ENCODE results near the gene GRIN2A. TPM values are rescaled to one million over a fixed set of nuclear protein-coding genes. Genes with fewer than 3 reads are reported as not detected.

The GRIN2A gene
- total RNA-seq, 4 donors from 2014 or later: 0.32 to 3.6 (median 2.0) TPM

DNA sequence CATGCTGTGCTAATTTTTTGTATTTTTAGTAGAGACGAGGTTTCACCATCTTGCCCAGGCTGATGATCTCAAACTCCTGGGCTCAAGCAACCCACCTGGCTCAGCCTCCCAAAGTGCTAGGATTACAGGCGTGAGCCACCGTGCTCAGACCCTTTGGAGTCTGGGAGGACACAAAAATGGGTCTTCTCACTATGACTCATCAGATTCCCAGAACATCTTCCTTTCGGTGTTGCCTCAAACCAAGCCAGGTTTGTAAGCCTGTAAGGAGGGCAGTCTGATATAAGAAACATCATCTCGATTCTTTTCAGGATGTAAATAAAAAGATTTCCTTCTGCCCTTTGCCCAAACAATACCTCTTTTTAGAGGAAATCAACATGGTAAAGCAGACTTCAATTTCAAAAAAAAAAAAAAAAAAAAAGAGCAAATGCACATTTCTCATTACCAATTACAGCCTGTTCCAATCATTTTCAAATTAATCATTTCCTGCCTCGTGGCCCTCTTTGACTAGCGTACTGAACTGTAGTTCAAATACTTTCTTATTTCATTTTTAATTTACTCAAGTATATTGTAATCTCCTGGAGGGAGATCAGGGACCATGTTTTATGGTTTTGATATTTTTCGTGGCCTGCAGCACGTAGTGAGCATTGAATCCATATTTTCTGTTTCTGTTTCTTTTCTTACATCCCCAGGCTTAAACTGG is 409.6 kb downstream of the GRIN2A start:
- WGBS: 69% methylated on average over 9 of the region's 9 CpGs
- no peak for DNase-seq (ENCODE audit: extremely low spot score)
- intact Hi-C loops (cut with DNase I): no loop called here
- no peaks in the 10 kb centered on the region for H3K9me3 ChIP-seq
- no peak overlapping the region for H3K27ac ChIP-seq (replicated peaks in 1 of 4)
- H3K4me3 ChIP-seq: no peak overlapping the region
- H3K36me3 ChIP-seq: peaks cover 0 to 4% (median 0%) of the 10 kb centered on the region in 4 donors
- no peak for TF ChIP-seq POLR2AphosphoS5 (IDR thresholded peaks at IDR 0.05)
- TF ChIP-seq, protein P1, sequence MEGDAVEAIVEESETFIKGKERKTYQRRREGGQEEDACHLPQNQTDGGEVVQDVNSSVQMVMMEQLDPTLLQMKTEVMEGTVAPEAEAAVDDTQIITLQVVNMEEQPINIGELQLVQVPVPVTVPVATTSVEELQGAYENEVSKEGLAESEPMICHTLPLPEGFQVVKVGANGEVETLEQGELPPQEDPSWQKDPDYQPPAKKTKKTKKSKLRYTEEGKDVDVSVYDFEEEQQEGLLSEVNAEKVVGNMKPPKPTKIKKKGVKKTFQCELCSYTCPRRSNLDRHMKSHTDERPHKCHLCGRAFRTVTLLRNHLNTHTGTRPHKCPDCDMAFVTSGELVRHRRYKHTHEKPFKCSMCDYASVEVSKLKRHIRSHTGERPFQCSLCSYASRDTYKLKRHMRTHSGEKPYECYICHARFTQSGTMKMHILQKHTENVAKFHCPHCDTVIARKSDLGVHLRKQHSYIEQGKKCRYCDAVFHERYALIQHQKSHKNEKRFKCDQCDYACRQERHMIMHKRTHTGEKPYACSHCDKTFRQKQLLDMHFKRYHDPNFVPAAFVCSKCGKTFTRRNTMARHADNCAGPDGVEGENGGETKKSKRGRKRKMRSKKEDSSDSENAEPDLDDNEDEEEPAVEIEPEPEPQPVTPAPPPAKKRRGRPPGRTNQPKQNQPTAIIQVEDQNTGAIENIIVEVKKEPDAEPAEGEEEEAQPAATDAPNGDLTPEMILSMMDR (IDR thresholded peaks at IDR 0.05): no peak
- no peaks in the 10 kb centered on the region for H3K4me1 ChIP-seq
- H3K27me3 ChIP-seq: no peaks in the 10 kb centered on the region

DNA sequence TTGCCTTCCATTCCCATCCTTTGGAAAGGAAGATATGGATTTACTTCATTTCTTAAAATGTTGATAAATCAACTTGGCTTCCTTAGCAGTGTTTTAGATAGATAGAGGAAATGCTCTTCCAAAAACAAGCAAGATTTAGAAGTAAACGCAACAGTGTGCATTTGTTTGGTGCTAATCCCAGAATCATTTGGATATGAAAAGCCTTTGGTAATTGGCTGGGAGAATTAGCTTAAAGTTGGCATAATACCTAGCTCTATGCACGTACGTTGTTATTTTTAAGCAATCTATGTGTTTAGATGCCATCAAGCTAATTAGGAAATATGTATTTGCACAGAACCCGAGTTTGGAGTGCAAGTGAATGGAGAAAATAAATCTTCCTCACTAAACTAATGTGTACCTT is 415.3 kb downstream of the GRIN2A start:
- H3K9me3 ChIP-seq: no peaks in the 10 kb centered on the region
- WGBS: 75% methylated on average over 4 of the region's 4 CpGs
- no peaks in the 10 kb centered on the region for H3K4me1 ChIP-seq
- no peaks in the 10 kb centered on the region for H3K27me3 ChIP-seq
- intact Hi-C loops (cut with DNase I): no loop called here
- H3K36me3 ChIP-seq: peaks cover 0 to 20% (median 8%) of the 10 kb centered on the region in 4 donors
- no peak overlapping the region for H3K4me3 ChIP-seq
- TF ChIP-seq EP300 (IDR thresholded peaks at IDR 0.05) (no peak), POLR2AphosphoS5 (IDR thresholded peaks at IDR 0.05) (no peak), POLR2A (IDR thresholded peaks at IDR 0.05; ENCODE audit: low read depth) (no peak)
- no peak overlapping the region for H3K27ac ChIP-seq (replicated peaks in 1 of 4)
- DNase-seq (ENCODE audit: extremely low spot score): no peak

DNA sequence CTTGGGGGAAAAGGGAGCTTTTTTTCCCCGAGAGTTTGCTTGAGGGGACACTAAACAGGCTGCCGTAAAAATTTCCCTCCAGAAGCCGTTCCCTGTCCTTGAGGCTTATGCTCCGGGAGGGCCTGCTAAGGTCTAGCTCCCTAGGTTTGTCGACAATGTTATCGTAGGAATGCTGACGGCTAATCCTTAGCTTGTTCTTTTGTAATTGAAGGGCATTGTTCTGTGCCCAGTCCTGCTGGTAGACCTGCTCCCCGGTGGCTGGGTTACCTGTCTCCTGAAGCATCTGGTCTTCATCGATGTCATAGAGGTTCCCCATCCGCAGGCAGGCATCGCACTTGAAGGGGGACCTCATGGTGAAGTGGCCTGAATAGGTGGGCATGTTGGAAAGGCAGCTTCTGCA is 418.7 kb downstream of the GRIN2A start:
- H3K27me3 ChIP-seq: no peaks in the 10 kb centered on the region
- no peak overlapping the region for H3K4me3 ChIP-seq
- WGBS: 96% methylated on average over 10 of the region's 11 CpGs
- H3K27ac ChIP-seq (replicated peaks in 1 of 4): no peak overlapping the region
- H3K36me3 ChIP-seq: peaks cover 0 to 18% (median 8%) of the 10 kb centered on the region in 4 donors
- intact Hi-C loops (cut with DNase I): no loop called here
- TF ChIP-seq POLR2A (IDR thresholded peaks at IDR 0.05; ENCODE audit: low read depth): no peak
- no peak for DNase-seq (ENCODE audit: extremely low spot score)
- H3K4me1 ChIP-seq: no peaks in the 10 kb centered on the region
- no peaks in the 10 kb centered on the region for H3K9me3 ChIP-seq

DNA sequence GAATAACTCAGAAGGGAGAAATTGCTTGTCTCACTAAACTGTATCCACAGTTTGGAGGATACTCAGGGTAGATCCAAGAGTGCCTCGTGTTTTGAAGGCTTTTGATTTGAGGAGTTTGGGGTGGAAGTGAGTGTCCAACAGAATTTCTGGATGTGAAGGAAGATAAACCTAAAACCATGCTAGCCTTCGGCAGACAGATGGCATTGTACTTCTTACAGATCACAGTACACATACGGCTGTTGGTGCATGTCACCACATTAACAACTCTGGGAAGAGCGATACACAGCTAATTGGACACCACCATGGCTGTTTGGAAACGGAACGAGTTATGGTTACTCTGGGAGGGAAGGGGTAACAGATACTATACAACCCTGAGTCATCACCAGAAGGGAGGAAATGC is 420.4 kb downstream of the GRIN2A start:
- Histone ChIP-seq H3K36me3 (peaks cover 0 to 17% (median 8%) of the 10 kb centered on the region in 4 donors), H3K4me1 (no peaks in the 10 kb centered on the region), H3K9me3 (no peaks in the 10 kb centered on the region), H3K4me3 (no peak overlapping the region), H3K27me3 (no peaks in the 10 kb centered on the region), H3K27ac (replicated peaks in 1 of 4) (no peak overlapping the region)
- DNase-seq (ENCODE audit: extremely low spot score): no peak
- intact Hi-C loops (cut with DNase I): no loop called here
- TF ChIP-seq POLR2A (IDR thresholded peaks at IDR 0.05; ENCODE audit: low read depth): no peak
- 93% methylated on average over 6 of the region's 6 CpGs for WGBS

DNA sequence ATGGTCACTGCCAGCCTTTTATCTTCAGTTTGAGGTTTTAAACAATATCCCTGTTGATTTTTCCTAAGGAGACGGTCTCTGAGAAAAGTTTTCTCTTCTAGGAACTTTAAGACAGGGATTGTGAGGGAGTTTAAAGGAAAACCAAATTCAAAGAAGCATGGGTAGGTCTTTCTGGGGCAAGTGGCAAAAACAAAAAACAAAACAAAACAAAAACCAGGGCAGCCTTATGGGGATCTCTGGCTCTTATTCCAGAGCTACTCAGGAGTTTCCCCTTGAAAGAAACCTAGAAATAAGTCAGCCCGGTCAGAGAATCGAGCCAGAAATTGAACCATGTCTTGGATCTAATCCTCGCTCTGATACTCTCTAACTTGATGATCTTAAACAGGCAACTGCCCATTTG is 424.5 kb downstream of the GRIN2A start:
- Histone ChIP-seq H3K4me1 (no peaks in the 10 kb centered on the region), H3K36me3 (no peaks in the 10 kb centered on the region), H3K27me3 (no peaks in the 10 kb centered on the region), H3K9me3 (no peaks in the 10 kb centered on the region), H3K27ac (replicated peaks in 1 of 4) (no peak overlapping the region), H3K4me3 (no peak overlapping the region)
- TF ChIP-seq POLR2AphosphoS5 (IDR thresholded peaks at IDR 0.05): no peak
- TF ChIP-seq POLR2A (IDR thresholded peaks at IDR 0.05; ENCODE audit: low read depth): no peak
- TF ChIP-seq, protein P1 (IDR thresholded peaks at IDR 0.05): no peak
- TF ChIP-seq EP300 (IDR thresholded peaks at IDR 0.05): no peak
- 69% methylated on average over 4 of the region's 4 CpGs for WGBS
- DNase-seq (ENCODE audit: extremely low spot score): no peak
- intact Hi-C loops (cut with DNase I): no loop called here

DNA sequence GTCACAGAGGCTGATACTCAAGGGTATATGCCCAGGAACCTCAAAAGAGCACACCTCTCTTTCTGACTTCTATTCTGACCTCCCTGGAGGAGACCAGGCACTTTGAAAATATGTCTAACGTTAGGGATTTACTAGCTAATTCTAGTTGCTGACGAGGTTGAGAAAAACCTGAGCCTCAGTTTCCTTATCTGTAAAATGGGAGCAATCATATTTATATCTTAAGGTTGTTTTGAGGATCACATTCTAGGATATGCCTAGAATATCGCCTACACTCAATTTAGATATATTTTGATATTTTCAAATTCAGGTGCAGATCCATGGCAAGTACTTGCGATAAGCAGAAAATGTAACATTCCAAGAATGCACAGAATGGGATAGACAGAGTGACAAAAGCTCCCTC is 425.8 kb downstream of the GRIN2A start:
- intact Hi-C loops (cut with DNase I): no loop called here

More for the DNA sequence above, 425.8 kb downstream of the GRIN2A start:
- Histone ChIP-seq H3K27me3 (no peaks in the 10 kb centered on the region), H3K4me1 (no peaks in the 10 kb centered on the region), H3K27ac (replicated peaks in 1 of 4) (no peak overlapping the region), H3K9me3 (no peaks in the 10 kb centered on the region), H3K36me3 (no peaks in the 10 kb centered on the region), H3K4me3 (no peak overlapping the region)
- TF ChIP-seq POLR2A (IDR thresholded peaks at IDR 0.05; ENCODE audit: low read depth): no peak
- TF ChIP-seq, protein P1 (IDR thresholded peaks at IDR 0.05): no peak
- no peak for TF ChIP-seq EP300 (IDR thresholded peaks at IDR 0.05)
- TF ChIP-seq POLR2AphosphoS5 (IDR thresholded peaks at IDR 0.05): no peak
- WGBS: 89% methylated on average over 4 of the region's 4 CpGs
- no peak for DNase-seq (ENCODE audit: extremely low spot score)
